GM12874 (cell line): ENCODE results near the gene ASTN1.

ENCODE experiments used
- TF ChIP-seq, protein P1 (sequence below): IDR thresholded peaks from 2 replicates; pipeline ENCODE4 v1.5.1; 2011; ENCODE audit warnings: low read depth, mild to moderate bottlenecking, control low read depth, low read length, moderate library complexity; ENCODE audit not compliant: insufficient read depth

ASTN1 gene

DNA sequence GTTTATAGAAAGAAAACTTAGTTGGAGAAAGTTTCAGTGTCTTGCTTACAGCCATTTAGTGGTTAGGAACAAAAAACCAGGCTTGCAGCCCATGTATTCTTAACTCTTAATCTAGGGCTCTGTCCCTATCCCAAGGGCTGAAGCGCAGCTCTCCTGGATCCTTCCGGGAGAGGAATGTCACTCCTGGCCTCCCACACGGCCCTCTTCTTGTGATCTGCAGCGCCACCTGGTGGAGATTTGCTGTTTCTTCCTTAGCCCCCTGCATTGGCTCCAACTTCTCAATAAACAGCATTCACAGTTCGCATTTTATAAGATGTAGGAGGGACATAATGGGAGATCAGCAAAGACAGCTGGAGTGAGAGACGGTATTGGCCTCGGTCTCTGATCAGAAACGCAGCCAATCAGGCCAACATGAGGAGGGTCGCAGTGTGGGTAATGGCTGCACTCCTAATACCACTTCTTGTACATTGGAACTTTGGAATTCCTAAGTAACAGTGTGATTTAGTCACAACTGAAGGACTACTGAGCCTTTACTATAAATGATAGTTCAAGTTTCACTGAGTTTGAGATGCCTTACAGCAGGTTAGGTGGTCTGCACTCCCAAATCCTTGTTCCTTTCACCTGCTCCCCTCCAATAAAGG is 283.4 kb downstream of the ASTN1 start:
- TF ChIP-seq, protein P1, sequence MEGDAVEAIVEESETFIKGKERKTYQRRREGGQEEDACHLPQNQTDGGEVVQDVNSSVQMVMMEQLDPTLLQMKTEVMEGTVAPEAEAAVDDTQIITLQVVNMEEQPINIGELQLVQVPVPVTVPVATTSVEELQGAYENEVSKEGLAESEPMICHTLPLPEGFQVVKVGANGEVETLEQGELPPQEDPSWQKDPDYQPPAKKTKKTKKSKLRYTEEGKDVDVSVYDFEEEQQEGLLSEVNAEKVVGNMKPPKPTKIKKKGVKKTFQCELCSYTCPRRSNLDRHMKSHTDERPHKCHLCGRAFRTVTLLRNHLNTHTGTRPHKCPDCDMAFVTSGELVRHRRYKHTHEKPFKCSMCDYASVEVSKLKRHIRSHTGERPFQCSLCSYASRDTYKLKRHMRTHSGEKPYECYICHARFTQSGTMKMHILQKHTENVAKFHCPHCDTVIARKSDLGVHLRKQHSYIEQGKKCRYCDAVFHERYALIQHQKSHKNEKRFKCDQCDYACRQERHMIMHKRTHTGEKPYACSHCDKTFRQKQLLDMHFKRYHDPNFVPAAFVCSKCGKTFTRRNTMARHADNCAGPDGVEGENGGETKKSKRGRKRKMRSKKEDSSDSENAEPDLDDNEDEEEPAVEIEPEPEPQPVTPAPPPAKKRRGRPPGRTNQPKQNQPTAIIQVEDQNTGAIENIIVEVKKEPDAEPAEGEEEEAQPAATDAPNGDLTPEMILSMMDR, result peak; percentile 79

DNA sequence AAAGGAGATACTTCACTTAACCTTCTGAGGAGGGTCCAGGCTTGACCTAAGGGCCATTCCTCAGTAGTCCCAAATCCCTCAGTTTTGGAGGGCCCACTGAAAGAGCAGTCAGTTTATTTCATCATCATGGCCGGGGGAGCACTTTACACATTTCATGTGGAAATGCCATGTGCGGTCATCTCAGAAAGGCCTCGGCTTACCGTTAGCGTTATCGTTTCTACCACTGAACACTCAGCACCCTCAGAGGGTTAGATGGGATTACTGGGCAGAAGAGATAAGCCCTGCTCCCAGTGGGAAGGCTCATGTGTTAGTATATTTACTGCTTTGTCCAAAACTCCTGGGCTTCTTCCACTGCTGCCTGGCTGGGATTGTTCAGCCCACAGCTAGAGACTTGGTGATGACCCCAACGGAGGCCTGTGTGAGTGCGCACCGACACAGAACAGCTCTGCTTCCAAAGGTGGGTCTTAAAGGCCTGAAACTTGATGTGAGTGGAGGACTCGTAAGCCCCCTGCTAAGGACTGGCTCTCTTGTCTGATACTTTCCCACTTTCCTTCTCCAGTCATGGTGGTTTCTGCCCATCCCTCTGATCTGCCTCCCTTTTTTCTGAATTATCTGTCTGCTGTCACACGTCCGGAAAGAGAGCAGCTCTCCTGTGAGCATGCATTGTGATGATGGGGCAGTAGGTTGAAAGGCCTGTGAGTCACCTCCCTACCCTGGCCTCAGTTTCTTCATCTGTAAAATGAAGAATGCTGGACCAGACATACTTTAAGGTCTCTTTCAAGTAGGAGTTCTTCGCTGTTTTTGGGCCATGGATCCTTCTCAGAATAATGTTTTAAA is 284.5 kb downstream of the ASTN1 start:
- TF ChIP-seq, protein P1, result no peak

DNA sequence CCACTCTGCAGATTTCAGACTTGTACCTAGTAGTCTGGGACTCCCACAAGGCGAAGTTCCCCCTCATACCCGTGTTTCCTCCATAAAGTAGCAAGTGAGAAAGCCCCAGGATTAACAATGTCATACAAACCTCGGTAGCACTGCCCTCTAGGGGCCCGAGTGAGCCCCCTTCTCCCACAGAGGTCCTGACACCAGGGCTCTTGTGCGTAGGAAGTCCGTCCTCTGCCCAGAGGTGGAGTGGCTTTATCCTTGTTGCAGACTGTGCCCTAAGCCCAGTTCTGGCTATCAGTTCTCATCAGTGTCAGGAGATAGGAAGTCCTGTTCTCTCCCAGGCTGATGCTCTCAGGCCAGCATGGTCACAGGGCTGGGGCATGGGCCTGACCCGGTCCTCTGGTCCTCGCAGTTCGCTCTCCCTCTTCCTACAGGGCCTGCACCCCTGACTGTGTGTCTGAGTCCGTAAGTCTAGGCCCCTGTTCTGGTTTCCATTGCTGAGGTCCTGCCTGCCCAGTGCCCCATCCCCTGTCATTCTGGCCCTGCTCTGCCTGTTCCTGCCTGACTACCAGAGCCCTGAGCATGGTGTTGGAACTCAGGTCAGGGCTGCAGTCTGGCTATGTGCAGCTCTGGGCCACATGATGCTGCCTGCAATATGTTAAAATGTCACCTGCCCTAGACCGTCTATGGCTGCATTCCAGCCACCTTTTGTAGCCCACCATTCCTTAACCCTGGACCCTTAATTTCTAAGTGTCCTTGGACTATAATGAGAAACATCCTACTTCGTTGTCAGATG is 285.6 kb downstream of the ASTN1 start:
- TF ChIP-seq, protein P1, result 0 out of 2 replicates have a peak, but pooled peaks have one; percentile 6

DNA sequence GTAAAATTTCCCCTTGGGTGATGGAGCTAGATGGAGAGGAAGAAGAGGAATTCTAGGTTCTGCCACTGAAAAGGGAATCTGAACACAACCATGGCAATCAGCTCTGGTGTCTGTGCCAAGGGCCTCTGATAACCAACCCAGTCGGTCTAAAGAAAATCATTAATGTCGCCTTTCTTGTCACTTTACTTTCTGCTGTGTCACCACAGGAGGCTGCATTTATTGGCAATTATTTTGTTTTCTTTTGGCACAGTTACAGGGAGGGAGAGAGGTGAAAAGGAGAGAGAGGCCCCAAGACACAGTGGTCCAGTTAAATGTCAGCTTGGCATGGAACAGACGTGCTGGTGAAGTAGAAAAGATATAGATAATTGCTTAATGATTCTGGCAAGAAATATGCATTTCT is 287.0 kb downstream of the ASTN1 start:
- TF ChIP-seq, protein P1, result no peak

DNA sequence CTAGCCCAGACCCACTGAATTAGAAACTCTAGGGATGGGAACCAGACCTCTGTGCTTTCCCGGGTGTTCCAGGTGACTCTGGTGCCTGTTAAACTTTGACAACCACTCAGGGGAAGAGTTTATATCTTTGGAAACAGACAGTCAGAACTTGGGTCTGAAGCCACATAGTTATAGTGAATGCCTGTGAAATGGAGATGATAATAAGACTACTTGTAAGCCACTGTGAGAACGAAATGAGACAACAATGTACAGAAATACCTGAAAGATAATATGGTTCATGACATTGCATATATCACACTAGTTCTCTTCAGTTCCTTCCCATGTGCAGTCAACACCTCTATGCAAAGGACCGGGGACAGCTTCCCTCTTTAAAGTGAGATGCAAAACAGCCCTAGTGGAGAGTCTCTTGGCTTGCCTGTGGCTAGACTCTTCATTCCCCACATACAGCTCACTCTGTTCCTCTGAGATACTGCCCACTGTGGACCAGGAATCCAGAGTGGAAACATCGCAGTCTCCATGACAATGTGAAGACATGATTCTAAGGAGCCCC is 287.5 kb downstream of the ASTN1 start:
- TF ChIP-seq, protein P1, result no peak

DNA sequence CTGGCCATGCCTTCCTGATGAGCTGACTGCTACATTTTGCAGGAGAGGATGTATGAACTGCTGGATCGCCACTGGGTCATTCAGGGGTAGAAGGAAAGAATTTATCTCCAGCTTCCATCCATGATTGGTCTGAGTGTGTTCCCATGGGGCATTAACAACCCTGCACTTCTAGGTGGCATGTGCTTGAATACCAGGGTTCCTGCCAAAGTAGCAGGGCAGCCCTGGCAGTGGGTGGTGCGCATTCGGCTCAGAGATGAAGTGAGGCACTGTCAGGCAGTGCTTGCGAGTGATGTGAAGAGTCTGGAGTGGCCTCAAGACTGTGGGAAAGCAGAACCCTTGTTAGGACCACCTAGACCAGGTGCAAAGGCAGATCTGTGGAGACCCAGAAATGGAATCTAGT is 294.9 kb downstream of the ASTN1 start:
- TF ChIP-seq, protein P1, result no peak
